Measurements from ENCODE around the gene TEX38. TPM values are rescaled to one million over a fixed set of nuclear protein-coding genes. Genes with fewer than 3 reads are reported as not detected.

TEX38 gene
- not detected for total RNA-seq

- DNase-seq = no peak
- no peak within 1 kb of the TSS for H3K27ac ChIP-seq
- H3K36me3 ChIP-seq = no peaks in the 10 kb centered on the region
- H3K4me1 ChIP-seq = peaks cover 4% of the 10 kb centered on the region
- no peak within 1 kb of the TSS for H3K9ac ChIP-seq (ENCODE audit: low read depth in 2 of 2, low read length in 2 of 2)
- intact Hi-C loops (cut with DNase I) = no loop called here
- TF ChIP-seq, protein P1, sequence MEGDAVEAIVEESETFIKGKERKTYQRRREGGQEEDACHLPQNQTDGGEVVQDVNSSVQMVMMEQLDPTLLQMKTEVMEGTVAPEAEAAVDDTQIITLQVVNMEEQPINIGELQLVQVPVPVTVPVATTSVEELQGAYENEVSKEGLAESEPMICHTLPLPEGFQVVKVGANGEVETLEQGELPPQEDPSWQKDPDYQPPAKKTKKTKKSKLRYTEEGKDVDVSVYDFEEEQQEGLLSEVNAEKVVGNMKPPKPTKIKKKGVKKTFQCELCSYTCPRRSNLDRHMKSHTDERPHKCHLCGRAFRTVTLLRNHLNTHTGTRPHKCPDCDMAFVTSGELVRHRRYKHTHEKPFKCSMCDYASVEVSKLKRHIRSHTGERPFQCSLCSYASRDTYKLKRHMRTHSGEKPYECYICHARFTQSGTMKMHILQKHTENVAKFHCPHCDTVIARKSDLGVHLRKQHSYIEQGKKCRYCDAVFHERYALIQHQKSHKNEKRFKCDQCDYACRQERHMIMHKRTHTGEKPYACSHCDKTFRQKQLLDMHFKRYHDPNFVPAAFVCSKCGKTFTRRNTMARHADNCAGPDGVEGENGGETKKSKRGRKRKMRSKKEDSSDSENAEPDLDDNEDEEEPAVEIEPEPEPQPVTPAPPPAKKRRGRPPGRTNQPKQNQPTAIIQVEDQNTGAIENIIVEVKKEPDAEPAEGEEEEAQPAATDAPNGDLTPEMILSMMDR (IDR thresholded peaks at IDR 0.05) = no peak
- no peaks in the 10 kb centered on the region for H3K27me3 ChIP-seq
- H3K4me3 ChIP-seq = no peak within 1 kb of the TSS
- no peaks in the 10 kb centered on the region for H3K9me3 ChIP-seq
Observed at GRCh38 chr1:46671554-46671953, at the start of gene TEX38. Gene TEX38 (plus strand): TSS chr1:46671854. CDS start chr1:46671935, 81 bp downstream.

DNA sequence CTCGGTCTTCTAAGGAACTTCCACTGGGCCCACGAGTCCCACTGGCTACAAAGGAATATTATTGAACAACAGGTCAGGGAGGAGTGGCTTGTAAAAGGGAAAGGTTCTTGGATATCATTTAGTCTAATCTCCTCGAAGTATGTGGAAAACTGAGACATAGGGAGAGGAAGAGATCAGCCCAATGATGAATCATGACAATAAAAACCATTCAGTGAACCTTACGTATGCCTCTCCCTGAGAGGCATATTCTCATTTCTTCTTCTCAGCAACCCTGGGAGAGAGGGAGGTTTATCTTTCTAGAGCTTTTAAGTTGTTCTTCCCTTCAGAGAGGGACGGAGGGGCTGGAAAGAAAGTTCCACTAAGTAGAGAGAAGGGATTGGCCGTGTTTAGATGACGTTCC lies 49.7 kb upstream of the TEX38 start:
- H3K9me3 ChIP-seq = no peaks in the 10 kb centered on the region
- TF ChIP-seq, protein P1 (IDR thresholded peaks at IDR 0.05) = no peak
- no peaks in the 10 kb centered on the region for H3K4me1 ChIP-seq
- no peak overlapping the region for H3K27ac ChIP-seq
- intact Hi-C loops (cut with DNase I) = loop anchor here (1.0 kb wide), 1 partner anchor 103 kb away; no protein-coding TSS in a partner anchor
- H3K9ac ChIP-seq (ENCODE audit: low read depth in 2 of 2, low read length in 2 of 2) = peak overlapping the region in 1 of 2 donors; percentile 42
- no peak overlapping the region for H3K4me3 ChIP-seq
- H3K36me3 ChIP-seq = no peaks in the 10 kb centered on the region
- DNase-seq = no peak
- no peaks in the 10 kb centered on the region for H3K27me3 ChIP-seq

DNA sequence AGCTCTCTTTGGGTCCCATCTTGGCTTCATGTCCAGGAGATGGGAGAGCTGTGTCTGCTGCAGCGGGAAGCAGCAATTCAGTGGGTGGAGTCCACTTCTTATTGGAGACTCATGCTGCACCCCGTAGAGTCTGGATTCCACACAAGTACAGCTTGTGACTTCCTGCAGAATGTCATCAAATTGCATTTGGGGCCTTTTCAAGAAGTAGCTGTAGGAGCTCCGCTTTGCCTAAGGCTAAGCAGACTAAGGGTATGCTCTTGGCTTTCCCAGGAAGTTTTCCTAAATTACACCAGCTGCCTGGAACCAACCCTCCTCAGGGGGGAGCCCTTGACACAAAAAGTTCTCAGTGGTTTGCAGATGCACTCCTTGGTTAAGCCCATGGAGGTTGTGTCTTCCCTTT lies 49.3 kb upstream of the TEX38 start:
- Histone ChIP-seq H3K9ac (ENCODE audit: low read depth in 2 of 2, low read length in 2 of 2) (peak overlapping the region in 1 of 2 donors; percentile 42), H3K27me3 (no peaks in the 10 kb centered on the region), H3K9me3 (no peaks in the 10 kb centered on the region), H3K4me3 (no peak overlapping the region), H3K4me1 (no peaks in the 10 kb centered on the region), H3K36me3 (no peaks in the 10 kb centered on the region), H3K27ac (no peak overlapping the region)
- TF ChIP-seq, protein P1 (IDR thresholded peaks at IDR 0.05) = peak; percentile 59
- intact Hi-C loops (cut with DNase I) = loop anchor here (1.0 kb wide), 1 partner anchor 103 kb away; no protein-coding TSS in a partner anchor
- peak; percentile 68 for DNase-seq

GRCh38 chr1:46623743-46624644 lies 47.7 kb upstream of the TEX38 start:
- no peaks in the 10 kb centered on the region for H3K27me3 ChIP-seq
- H3K9me3 ChIP-seq = no peaks in the 10 kb centered on the region
- TF ChIP-seq, protein P1 (IDR thresholded peaks at IDR 0.05) = no peak
- H3K36me3 ChIP-seq = no peaks in the 10 kb centered on the region
- no peak for DNase-seq
- intact Hi-C loops (cut with DNase I) = no loop called here
- H3K4me3 ChIP-seq = no peak overlapping the region
- H3K4me1 ChIP-seq = no peaks in the 10 kb centered on the region
- no peak overlapping the region for H3K27ac ChIP-seq
- no peak overlapping the region for H3K9ac ChIP-seq (ENCODE audit: low read depth in 2 of 2, low read length in 2 of 2)

DNA sequence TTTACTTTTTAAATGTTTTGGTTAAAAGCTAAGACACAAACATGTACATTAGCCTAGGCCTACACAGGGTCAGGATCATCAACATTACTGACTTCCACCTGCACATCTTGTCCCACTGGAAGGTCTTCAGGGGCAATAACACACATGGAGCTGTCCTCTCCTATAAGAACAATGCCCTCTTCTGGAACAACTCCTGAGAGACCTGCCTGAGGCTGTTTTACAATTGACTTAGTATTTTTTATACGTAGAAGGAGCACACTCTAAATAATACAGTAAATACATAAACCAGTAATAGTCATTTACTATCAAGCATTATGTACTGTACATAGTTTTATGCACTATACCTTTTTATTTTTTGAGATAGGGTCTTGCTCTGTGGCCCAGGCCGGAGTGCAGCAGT lies 40.9 kb upstream of the TEX38 start:
- Histone ChIP-seq H3K36me3 (no peaks in the 10 kb centered on the region), H3K9me3 (no peaks in the 10 kb centered on the region), H3K4me3 (no peak overlapping the region), H3K9ac (ENCODE audit: low read depth in 2 of 2, low read length in 2 of 2) (no peak overlapping the region), H3K4me1 (no peaks in the 10 kb centered on the region), H3K27ac (no peak overlapping the region), H3K27me3 (no peaks in the 10 kb centered on the region)
- intact Hi-C loops (cut with DNase I) = no loop called here
- TF ChIP-seq, protein P1 (IDR thresholded peaks at IDR 0.05) = no peak
- no peak for DNase-seq

All from colonic mucosa (tissue), 4 donors.